NCI-H446 (cell line): Measurements from ENCODE around the gene POLR1F.
"Not testable (repeated sequence)": the region's sequence is repeated elsewhere in the genome, so short reads cannot be mapped to it uniquely, and the experiment has no call there.

ENCODE experiments used
- DNase-seq, 2 experiments: peaks; one replicate each; lab custom pipeline; 2025; lab: John Stamatoyannopoulos, UW

POLR1F gene

GRCh38 chr7:19708397-19709248 is at the start of gene POLR1F:
TSS of gene POLR1F (minus strand) at chr7:19709037. CDS start at chr7:19709016, 21 bp downstream.
- DNase-seq, result peak; percentile 92 to 98

DNA sequence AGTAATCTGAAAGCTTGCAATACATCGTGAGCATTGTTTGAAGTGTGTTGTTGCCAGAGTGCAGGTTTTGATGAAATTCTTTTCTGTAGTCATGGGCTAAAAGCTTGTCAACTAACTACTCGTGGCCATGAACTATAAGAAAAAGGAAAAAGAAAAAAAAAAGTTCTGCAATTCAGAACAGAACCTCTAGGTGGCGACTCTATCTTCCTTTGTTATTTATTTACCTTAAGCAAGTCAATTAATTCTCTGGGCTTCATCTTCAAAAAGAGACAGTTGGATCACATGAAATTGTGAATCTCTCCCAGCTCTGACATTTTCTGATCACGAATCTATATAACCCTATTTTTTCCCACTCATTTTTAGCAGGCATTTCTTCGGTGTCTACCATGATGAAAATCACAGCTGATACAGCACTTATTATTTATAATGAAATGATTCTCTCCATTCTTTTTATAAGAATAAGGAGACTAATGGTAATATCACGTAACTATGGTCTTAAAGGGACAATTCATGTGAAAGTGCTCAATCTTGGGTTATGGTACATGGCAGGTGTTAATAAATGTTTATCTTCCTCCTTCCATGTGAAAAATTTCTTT is 45.8 kb upstream of the POLR1F start:
- peak; percentile 40 to 73 for DNase-seq

DNA sequence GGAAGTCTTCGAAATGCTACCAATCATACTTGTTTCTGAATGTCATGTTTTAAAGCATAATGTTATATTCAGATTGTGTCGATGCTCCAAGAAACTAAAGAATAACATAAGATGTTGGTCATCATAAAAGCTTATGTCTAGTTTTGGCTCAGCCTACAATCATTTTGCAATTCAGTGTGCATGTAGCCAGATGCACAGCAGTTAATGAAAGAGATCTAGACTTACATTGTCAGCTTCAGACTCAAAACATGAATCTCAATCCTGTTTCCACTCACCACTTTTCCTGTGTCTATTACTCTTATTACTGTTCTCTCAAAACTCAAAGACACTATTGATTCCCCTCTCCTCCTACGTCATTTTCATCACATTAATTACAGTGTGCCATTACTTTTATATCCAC is 43.2 kb upstream of the POLR1F start:
- no peak for DNase-seq

DNA sequence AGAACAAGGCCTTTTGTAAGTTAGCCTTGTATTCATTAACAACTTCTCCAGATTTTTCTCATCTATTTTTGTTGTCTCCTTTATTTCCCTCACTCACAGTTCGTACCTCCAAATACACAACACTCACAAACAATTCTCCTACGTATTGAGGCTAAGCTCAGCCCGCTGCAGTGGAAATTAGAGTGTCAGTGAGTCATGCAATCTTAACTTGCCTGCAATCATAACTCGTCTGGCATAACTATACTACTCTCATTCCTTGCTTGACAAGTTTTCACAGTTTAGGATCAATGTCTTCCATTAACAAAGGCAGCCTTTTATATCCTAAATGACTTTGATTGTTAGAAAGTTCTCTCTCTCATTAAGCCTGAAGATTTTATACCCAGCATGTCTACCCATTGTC is 40.8 kb upstream of the POLR1F start:
- no peak for DNase-seq

GRCh38 chr7:19747740-19748339 is 39.0 kb upstream of the POLR1F start:
- peak; percentile 46 to 74 for DNase-seq

GRCh38 chr7:19744075-19744474 is 35.2 kb upstream of the POLR1F start:
- DNase-seq, result no peak

GRCh38 chr7:19728716-19729115 is 19.9 kb upstream of the POLR1F start:
- DNase-seq, result peak in 1 of 2 experiments; percentile 18

DNA sequence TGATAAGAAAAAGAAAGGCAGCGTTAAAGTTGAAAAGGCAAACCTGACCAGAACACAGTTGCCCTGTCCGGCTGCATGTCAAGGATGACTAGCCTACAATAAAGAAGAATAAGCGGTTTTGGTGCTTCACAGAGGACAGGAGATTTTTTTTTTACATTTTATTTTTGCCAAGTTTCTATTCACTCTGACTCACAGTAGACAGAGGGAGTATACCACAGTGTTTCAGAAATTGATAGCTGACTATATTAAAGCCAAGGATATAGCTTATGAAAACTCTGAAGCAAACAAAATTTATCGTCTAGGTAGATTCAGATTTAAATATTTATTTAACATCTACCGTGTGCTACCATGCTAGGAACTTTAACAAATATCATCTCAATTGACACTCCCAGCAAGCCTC is 16.9 kb upstream of the POLR1F start:
- no peak for DNase-seq

DNA sequence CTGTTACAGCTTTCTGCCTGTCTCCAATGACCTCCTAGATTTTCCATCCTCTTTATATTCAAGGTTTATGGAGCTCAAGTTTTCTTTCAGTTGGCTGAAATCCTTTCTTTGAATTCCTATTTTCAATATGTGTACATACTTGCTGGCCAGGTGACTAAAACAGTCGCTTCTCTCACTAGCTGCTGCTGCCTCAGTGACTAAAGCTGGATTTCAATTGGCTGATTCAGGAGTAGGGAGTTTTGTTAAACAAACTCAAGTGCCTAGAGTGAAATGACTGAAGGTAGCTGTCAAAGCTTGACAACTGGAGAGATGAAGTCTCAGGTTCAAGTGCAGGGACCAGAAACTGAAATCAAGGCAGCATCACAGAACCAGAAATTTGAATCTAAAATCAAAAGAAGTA is 6.7 kb upstream of the POLR1F start:
- no peak for DNase-seq

- peak; percentile 35 to 71 for DNase-seq
These were observed 4.8 kb upstream of the POLR1F start for GRCh38 chr7:19713676-19714075.

- no peak for DNase-seq
These were observed 377 bp upstream of the POLR1F start for GRCh38 chr7:19709249-19709578.

- DNase-seq, result no peak
These were observed 1.6 kb downstream of the POLR1F start for GRCh38 chr7:19707240-19707639.

- DNase-seq, result no peak
These were observed 3.2 kb downstream of the POLR1F start for GRCh38 chr7:19705663-19706062.

- DNase-seq, result no peak
These were observed 7.4 kb downstream of the POLR1F start for GRCh38 chr7:19701471-19701870.

- DNase-seq, result no peak
These were observed 7.9 kb downstream of the POLR1F start for GRCh38 chr7:19700936-19701335.

GRCh38 chr7:19698331-19698730 is 10.5 kb downstream of the POLR1F start:
- no peak for DNase-seq

DNA sequence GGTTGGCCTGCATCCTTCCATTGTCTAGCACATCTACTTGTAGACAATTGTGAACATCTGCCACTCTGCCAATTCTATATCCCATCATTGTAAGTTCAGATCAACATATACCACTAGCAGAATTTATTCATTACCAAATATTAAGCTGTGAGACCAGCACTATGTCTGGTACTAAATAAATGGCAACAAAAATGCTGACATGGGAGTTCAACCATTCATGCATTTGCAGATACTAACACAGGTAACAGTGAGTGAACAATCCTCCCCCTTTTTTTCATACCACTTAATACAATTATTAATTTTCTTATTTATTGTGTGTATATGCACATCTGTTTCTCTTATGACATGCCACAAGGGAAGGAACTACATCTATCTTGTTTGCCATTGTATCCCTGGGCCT is 11.9 kb downstream of the POLR1F start:
- no peak for DNase-seq

GRCh38 chr7:19692111-19692828 is 16.6 kb downstream of the POLR1F start:
- no peak for DNase-seq

DNA sequence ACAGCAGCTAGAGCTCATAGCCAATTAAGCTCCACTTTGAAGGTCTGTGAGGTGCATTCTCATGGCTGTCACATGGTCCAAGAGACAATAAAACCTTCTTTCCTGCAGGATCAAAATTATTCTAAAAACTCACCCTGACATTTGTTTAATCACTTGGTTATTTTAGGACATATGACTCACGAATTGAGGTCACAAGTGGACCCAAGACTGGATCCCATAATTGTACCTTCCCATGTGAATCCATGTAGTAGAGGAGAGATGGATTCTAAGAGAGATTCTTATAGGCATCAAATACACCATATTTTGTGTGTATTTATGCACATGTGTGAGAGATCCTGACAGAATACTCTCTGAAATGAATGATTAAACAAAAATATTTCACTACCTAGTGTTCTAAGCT is 18.1 kb downstream of the POLR1F start:
- DNase-seq, result no peak

DNA sequence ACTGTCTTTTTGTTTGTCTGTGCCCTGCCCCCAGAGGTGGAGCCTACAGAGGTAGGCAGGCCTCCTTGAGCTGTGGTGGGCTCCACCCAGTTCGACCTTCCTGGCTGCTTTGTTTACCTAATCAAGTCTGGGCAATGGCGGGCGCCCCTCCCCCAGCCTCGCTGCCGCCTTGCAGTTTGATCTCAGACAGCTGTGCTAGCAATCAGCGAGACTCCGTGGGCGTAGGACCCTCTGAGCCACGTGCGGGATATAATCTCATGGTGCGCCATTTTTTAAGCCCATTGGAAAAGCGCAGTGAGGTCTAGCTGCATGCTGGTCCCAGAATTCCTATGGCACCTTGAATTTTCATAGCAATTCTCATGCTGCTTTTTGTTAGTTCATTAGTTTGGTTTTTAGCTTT is 19.7 kb downstream of the POLR1F start:
- not testable (repeated sequence) for DNase-seq

GRCh38 chr7:19681596-19681995 is 27.2 kb downstream of the POLR1F start:
- DNase-seq, result no peak

- DNase-seq, result no peak
These were observed 31.7 kb downstream of the POLR1F start for GRCh38 chr7:19677180-19677579.

GRCh38 chr7:19675816-19676215 is 33.0 kb downstream of the POLR1F start:
- no peak for DNase-seq
